ENCODE measurements around the gene HS6ST1.

GRCh38 chr2:128279786-128280157 lies 38.9 kb downstream of the HS6ST1 start:
- TF ChIP-seq, protein P1, sequence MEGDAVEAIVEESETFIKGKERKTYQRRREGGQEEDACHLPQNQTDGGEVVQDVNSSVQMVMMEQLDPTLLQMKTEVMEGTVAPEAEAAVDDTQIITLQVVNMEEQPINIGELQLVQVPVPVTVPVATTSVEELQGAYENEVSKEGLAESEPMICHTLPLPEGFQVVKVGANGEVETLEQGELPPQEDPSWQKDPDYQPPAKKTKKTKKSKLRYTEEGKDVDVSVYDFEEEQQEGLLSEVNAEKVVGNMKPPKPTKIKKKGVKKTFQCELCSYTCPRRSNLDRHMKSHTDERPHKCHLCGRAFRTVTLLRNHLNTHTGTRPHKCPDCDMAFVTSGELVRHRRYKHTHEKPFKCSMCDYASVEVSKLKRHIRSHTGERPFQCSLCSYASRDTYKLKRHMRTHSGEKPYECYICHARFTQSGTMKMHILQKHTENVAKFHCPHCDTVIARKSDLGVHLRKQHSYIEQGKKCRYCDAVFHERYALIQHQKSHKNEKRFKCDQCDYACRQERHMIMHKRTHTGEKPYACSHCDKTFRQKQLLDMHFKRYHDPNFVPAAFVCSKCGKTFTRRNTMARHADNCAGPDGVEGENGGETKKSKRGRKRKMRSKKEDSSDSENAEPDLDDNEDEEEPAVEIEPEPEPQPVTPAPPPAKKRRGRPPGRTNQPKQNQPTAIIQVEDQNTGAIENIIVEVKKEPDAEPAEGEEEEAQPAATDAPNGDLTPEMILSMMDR (conservative IDR thresholded peaks at IDR 0.05; ENCODE audit: low read length): no peak
- no peak for TF ChIP-seq EZH2phosphoT487 (IDR thresholded peaks at IDR 0.05; ENCODE audit: borderline replicate concordance, low read depth, low read length)
